Activated CD8-positive, alpha-beta T cell treated with anti-CD3 and anti-CD28 coated beads for 36 hours (primary cell): ENCODE results near the gene CEND1. TPM values are rescaled to one million over a fixed set of nuclear protein-coding genes. Genes with fewer than 3 reads are reported as not detected.

ENCODE experiments used
- ATAC-seq: fragments of 200-7000 bp; cut with Tn5 transposase; one replicate; pipeline ENCODE4 v1.10.0; 2021; ENCODE audit warnings: mild to moderate bottlenecking, moderate library complexity
- CTCF ChIA-PET: fragments of 350-600 bp; sonication (Branson Sonifier 250); formaldehyde crosslinking; loops from one replicate; lab custom pipeline; 2021; ENCODE audit warnings: antibody characterized with exemption; lab: Charles Lee
- POLR2A ChIA-PET: fragments of 350-600 bp; sonication (Branson Sonifier 250); formaldehyde crosslinking; loops from one replicate; lab custom pipeline; 2021; ENCODE audit warnings: antibody characterized with exemption; lab: Charles Lee
- DNase-seq: peaks from one replicate; pipeline ENCODE4 v3.0.0-alpha.2; 2020
- H3K27ac Mint-ChIP-seq: one replicate; pipeline ENCODE4 v1.8.0; 2021; ENCODE audit warnings: mild to moderate bottlenecking, mixed read lengths
- H3K27me3 Mint-ChIP-seq: one replicate; pipeline ENCODE4 v1.8.0; 2021; ENCODE audit warnings: mixed read lengths
- H3K36me3 Mint-ChIP-seq: one replicate; pipeline ENCODE4 v1.8.0; 2021; ENCODE audit warnings: low read depth, mixed read lengths
- H3K4me1 Mint-ChIP-seq: one replicate; pipeline ENCODE4 v1.8.0; 2021; ENCODE audit warnings: low read depth, mixed read lengths
- H3K4me3 Mint-ChIP-seq: one replicate; pipeline ENCODE4 v1.8.0; 2021; ENCODE audit warnings: mild to moderate bottlenecking, moderate library complexity, mixed read lengths
- H3K9me3 Mint-ChIP-seq: one replicate; pipeline ENCODE4 v1.8.0; 2021; ENCODE audit warnings: mixed read lengths
- CTCF ChIP-seq: fragments of 200-600 bp; IDR thresholded peaks from one replicate; pipeline ENCODE4 v1.8.0; 2022; ENCODE audit warnings: antibody characterized with exemption, mild to moderate bottlenecking
- intact Hi-C: fragments of 100-400 bp; cut with micrococcal nuclease; formaldehyde crosslinking; loops from one replicate; pipeline ENCODE4 v1.10.0; 2022
- total RNA-seq, 2 experiments: library from RNA; stranded (reverse); gene quantifications; one replicate each; pipeline ENCODE4 v1.2.3, GENCODE V29; 2021

CEND1 gene
- total RNA-seq, 2 experiments from 2014 or later: 0.20 to 0.25 TPM

DNA sequence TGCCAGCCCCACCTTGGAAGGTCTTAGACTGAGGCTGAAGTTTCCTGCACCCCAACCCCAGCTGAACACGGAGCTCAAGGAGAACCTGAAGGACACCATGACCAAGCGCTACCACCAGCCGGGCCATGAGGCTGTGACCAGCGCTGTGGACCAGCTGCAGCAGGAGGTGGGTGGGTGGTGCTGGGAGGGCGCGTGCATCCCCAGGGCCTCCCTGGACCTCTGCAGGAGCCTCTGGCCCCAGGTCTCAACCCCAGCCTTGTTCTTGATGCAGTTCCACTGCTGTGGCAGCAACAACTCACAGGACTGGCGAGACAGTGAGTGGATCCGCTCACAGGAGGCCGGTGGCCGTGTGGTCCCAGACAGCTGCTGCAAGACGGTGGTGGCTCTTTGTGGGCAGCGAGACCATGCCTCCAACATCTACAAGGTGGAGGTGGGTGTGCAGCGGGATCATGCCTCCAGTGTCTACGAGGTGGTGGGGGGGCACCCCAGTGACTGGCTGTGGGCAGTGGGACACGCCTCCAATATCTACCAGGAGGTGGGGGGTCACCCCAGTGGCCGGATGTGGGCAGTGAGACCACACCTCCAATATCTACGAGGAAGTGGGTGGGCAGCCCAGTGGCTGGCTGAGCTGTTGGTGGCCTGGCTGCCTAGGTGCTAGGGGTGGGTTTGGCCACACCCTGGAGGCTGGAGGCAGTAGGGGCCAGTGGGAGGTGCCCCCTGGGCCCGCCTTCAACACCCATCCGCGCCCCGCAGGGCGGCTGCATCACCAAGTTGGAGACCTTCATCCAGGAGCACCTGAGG, 47.5 kb upstream of the CEND1 start:
- intact Hi-C loops: no loop called here
- DNase-seq: no peak
- peaks cover 19% of the 10 kb centered on the region for H3K36me3 Mint-ChIP-seq
- peaks cover 3% of the 10 kb centered on the region for H3K27me3 Mint-ChIP-seq
- H3K27ac Mint-ChIP-seq: no peak overlapping the region
- no peaks in the 10 kb centered on the region for H3K9me3 Mint-ChIP-seq
- ATAC-seq: no peak
- TF ChIP-seq CTCF: no peak
- POLR2A ChIA-PET: interaction anchor here (8.2 to 21.1 kb wide), 2 partner anchors 9 to 22 kb away, joined by 81 to 273 read pairs; partner anchors contain the start of genes CD151, CRACR2B, PNPLA2 and RPLP2
- CTCF ChIA-PET: interaction anchor here (1.9 kb wide), 1 partner anchor 10 kb away, joined by 7 read pairs; no protein-coding TSS in a partner anchor
- peaks cover 28% of the 10 kb centered on the region for H3K4me1 Mint-ChIP-seq
- H3K4me3 Mint-ChIP-seq: no peak overlapping the region

GRCh38 chr11:836700-837099, 46.8 kb upstream of the CEND1 start:
- peaks cover 19% of the 10 kb centered on the region for H3K36me3 Mint-ChIP-seq
- ChIA-PET POLR2A (interaction anchor here (0.8 to 21.1 kb wide), 2 partner anchors 12 to 21 kb away, joined by 3 to 273 read pairs; partner anchors contain the start of genes PNPLA2 and RPLP2), CTCF (interaction anchor here (1.9 kb wide), 1 partner anchor 11 kb away, joined by 7 read pairs; no protein-coding TSS in a partner anchor)
- no peak for DNase-seq
- H3K27me3 Mint-ChIP-seq: peaks cover 5% of the 10 kb centered on the region
- H3K4me3 Mint-ChIP-seq: no peak overlapping the region
- peaks cover 29% of the 10 kb centered on the region for H3K4me1 Mint-ChIP-seq
- H3K9me3 Mint-ChIP-seq: no peaks in the 10 kb centered on the region
- no peak for ATAC-seq
- no peak overlapping the region for H3K27ac Mint-ChIP-seq
- intact Hi-C loops: no loop called here
- TF ChIP-seq CTCF: no peak

DNA sequence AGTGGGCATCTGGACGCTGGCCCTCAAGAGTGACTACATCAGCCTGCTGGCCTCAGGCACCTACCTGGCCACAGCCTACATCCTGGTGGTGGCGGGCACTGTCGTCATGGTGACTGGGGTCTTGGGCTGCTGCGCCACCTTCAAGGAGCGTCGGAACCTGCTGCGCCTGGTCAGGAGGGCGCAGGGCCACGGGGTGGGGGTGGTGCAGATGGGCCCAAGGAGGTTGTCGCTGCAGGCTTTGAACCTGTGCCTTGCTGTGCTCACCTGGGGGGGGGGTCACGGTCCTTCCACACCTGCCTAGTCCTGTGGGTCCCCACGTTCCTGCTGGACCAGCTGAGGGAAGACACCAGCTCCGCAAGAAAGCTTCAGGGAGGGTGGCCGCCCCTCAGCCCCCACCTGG, 46.4 kb upstream of the CEND1 start:
- no peak overlapping the region for H3K4me3 Mint-ChIP-seq
- H3K27me3 Mint-ChIP-seq: peaks cover 9% of the 10 kb centered on the region
- DNase-seq: no peak
- no peak for TF ChIP-seq CTCF
- H3K9me3 Mint-ChIP-seq: no peaks in the 10 kb centered on the region
- H3K36me3 Mint-ChIP-seq: peaks cover 19% of the 10 kb centered on the region
- intact Hi-C loops: no loop called here
- peaks cover 30% of the 10 kb centered on the region for H3K4me1 Mint-ChIP-seq
- H3K27ac Mint-ChIP-seq: no peak overlapping the region
- CTCF ChIA-PET: no interaction called here
- ATAC-seq: no peak
- POLR2A ChIA-PET: interaction anchor here (0.8 to 21.1 kb wide), 2 partner anchors 12 to 20 kb away, joined by 3 to 273 read pairs; partner anchors contain the start of genes PNPLA2 and RPLP2

DNA sequence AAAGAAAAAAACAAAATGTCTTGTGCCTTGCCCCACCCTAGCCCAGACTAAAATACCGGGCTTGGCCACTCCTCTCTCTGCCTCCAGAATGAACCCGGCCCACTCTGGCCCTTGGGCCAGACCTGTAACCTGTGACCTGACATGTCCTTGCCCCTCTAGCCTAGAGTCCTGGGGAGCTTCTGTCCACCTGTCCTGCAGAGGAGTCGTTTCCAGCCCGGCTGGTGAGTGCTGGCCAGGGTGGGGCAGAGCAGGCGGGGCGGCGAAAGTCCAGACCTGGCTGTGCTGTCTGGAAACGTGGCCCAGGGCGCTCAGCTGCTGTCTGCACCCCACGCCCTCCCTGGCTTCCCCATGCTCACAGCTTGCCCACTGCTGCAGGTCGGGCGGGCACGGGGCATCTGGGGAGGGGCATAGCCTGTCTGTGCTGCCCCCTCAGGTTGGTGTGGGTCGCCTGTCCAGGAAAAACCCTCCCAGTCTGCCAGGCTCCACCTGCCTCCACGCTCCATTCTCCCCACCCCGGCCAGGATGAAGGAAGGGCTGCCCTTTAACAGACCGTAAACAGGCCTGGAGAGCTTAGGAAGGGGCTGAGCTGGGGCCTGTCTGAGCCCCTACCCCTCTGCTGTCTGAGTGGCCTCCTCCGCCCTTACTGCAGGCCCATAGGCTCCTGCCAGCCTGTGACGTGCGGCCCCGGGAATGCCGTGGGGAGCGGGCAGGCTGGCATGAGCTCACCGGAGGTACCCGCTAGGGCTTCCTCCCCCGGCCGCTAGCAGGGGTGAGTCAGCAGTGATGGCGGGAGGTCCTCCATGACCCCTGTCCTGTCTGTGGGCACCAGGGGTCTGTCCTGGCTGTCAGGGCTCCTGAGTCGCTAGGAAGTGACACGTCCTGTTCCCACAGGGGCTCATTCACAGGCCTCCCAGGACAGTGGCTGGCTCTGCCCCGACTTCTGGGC, 44.8 kb upstream of the CEND1 start:
- Mint-ChIP-seq H3K27me3 (peaks cover 18% of the 10 kb centered on the region), H3K27ac (no peak overlapping the region), H3K36me3 (peaks cover 7% of the 10 kb centered on the region), H3K9me3 (no peaks in the 10 kb centered on the region), H3K4me1 (peaks cover 21% of the 10 kb centered on the region), H3K4me3 (peak overlapping the region; percentile 64)
- TF ChIP-seq CTCF: no peak
- POLR2A ChIA-PET: interaction anchor here (1.1 to 21.1 kb wide), 5 partner anchors 8 to 36 kb away, joined by 3 to 273 read pairs (median 3); partner anchors contain the start of genes PNPLA2, RPLP2 and TSPAN4
- CTCF ChIA-PET: interaction anchor here (0.6 to 1.3 kb wide), 4 partner anchors 9 to 16 kb away, joined by 3 to 6 read pairs (median 4); partner anchors contain the start of gene PNPLA2
- DNase-seq (peak; percentile 51), ATAC-seq (no peak)
- intact Hi-C loops: no loop called here
